Stimulated activated CD8-positive, alpha-beta memory T cell treated with anti-CD3 and anti-CD28 coated beads, Interleukin-7, amount 100 ng/mL, for 24 hours (primary cell): ENCODE results near the gene TMEM215.
"Not testable (repeated sequence)": the region's sequence is repeated elsewhere in the genome, so short reads cannot be mapped to it uniquely, and the experiment has no call there.

Experiments used
- DNase-seq: peaks from one replicate; pipeline ENCODE4 v3.0.0-alpha.2; 2020; ENCODE audit warnings: low read depth

TMEM215 gene

GRCh38 chr9:32783168-32783891, at the start of gene TMEM215:
TSS of gene TMEM215 (plus strand) at chr9:32783540. CDS start at chr9:32784184, 644 bp downstream.
- DNase-seq = no peak

- no peak for DNase-seq
Observed at GRCh38 chr9:32735476-32735875, 47.9 kb upstream of the TMEM215 start.

GRCh38 chr9:32737378-32737777, 46.0 kb upstream of the TMEM215 start:
- DNase-seq = no peak

- DNase-seq = no peak
Observed at GRCh38 chr9:32738501-32739172, 44.7 kb upstream of the TMEM215 start.

- DNase-seq = no peak
Observed at GRCh38 chr9:32741706-32742105, 41.6 kb upstream of the TMEM215 start.

- DNase-seq = no peak
Observed at GRCh38 chr9:32742296-32742695, 41.0 kb upstream of the TMEM215 start.

- no peak for DNase-seq
Observed at GRCh38 chr9:32748013-32748412, 35.3 kb upstream of the TMEM215 start.

- DNase-seq = no peak
Observed at GRCh38 chr9:32755730-32756129, 27.6 kb upstream of the TMEM215 start.

- no peak for DNase-seq
Observed at GRCh38 chr9:32764139-32764538, 19.2 kb upstream of the TMEM215 start.

GRCh38 chr9:32775283-32775682, 8.1 kb upstream of the TMEM215 start:
- no peak for DNase-seq

- DNase-seq = no peak
Observed at GRCh38 chr9:32776201-32776600, 7.1 kb upstream of the TMEM215 start.

- no peak for DNase-seq
Observed at GRCh38 chr9:32782476-32783167, 718 bp upstream of the TMEM215 start.

- DNase-seq = no peak
Observed at GRCh38 chr9:32787816-32788215, 4.5 kb downstream of the TMEM215 start.

GRCh38 chr9:32796015-32796414, 12.7 kb downstream of the TMEM215 start:
- DNase-seq = not testable (repeated sequence)

GRCh38 chr9:32801530-32801929, 18.2 kb downstream of the TMEM215 start:
- no peak for DNase-seq

- no peak for DNase-seq
Observed at GRCh38 chr9:32807217-32807616, 23.9 kb downstream of the TMEM215 start.

GRCh38 chr9:32811246-32811645, 27.9 kb downstream of the TMEM215 start:
- no peak for DNase-seq

GRCh38 chr9:32820322-32820721, 37.0 kb downstream of the TMEM215 start:
- DNase-seq = no peak

- no peak for DNase-seq
Observed at GRCh38 chr9:32823101-32823500, 39.8 kb downstream of the TMEM215 start.

GRCh38 chr9:32823551-32823950, 40.2 kb downstream of the TMEM215 start:
- DNase-seq = no peak

- DNase-seq = no peak
Observed at GRCh38 chr9:32825203-32825602, 41.9 kb downstream of the TMEM215 start.

GRCh38 chr9:32828861-32829260, 45.5 kb downstream of the TMEM215 start:
- no peak for DNase-seq

GRCh38 chr9:32832346-32832745, 49.0 kb downstream of the TMEM215 start:
- DNase-seq = no peak
